T-cell (primary cell): ENCODE results near the gene DMKN. TPM values are rescaled to one million over a fixed set of nuclear protein-coding genes. Genes with fewer than 3 reads are reported as not detected.

ENCODE experiments used
- ATAC-seq, 4 experiments: fragments of 200-7000 bp in 3 of 4; fragments of 150-1000 bp in 1 of 4; cut with Tn5 transposase; replicated peaks in 1 of 4; 1 replicate in 3 of 4; 2 replicates in 1 of 4; pipeline ENCODE4 v1.10.0; 2021; ENCODE audit warnings: moderate library complexity in 3 of 4, mild to moderate bottlenecking in 2 of 4, moderate number of reproducible peaks in 1 of 4
- CTCF ChIA-PET, 2 donors: fragments of 300-600 bp; sonication (Branson Sonifier 250); formaldehyde crosslinking; loops; one replicate each; lab custom pipeline; 2022; ENCODE audit warnings: antibody characterized with exemption in 2 of 2; lab: Charles Lee
- POLR2A ChIA-PET, 2 donors: fragments of 300-600 bp; sonication (Branson Sonifier 250); formaldehyde crosslinking; loops; one replicate each; lab custom pipeline; 2022; ENCODE audit warnings: antibody characterized with exemption in 2 of 2; lab: Charles Lee
- DNase-seq, 35 experiments: peaks; one replicate each; pipeline versions ENCODE4 v3.0.0 to v3.0.0-alpha.2; 2013 to 2023
- H3K27ac ChIP-seq: one replicate; pipeline ENCODE4 v1.5.1; 2013; ENCODE audit warnings: low read length
- H3K27me3 ChIP-seq, 2 experiments: replicated peaks in 1 of 2; 1 replicate in 1 of 2; 2 replicates in 1 of 2; pipeline versions ENCODE4 v1.6.1 to v1.7.0; 2013; ENCODE audit warnings: low read length in 1 of 2, mixed read lengths in 1 of 2; ENCODE audit not compliant: control insufficient read depth in 2 of 2, insufficient read depth in 2 of 2; ENCODE audit errors: extremely low read depth in 1 of 2
- H3K36me3 ChIP-seq, 2 donors: 1 replicate in 1 of 2; 2 replicates in 1 of 2; pipeline versions ENCODE4 v1.6.1 to v1.7.0; 2013; ENCODE audit warnings: low read length in 1 of 2; ENCODE audit not compliant: control insufficient read depth in 2 of 2, insufficient read depth in 1 of 2; ENCODE audit errors: extremely low read depth in 1 of 2
- H3K4me1 ChIP-seq, 2 experiments: 1 replicate in 1 of 2; 2 replicates in 1 of 2; pipeline versions ENCODE4 v1.6.1 to v1.7.0; 2013; ENCODE audit warnings: low read length in 2 of 2, mixed read lengths in 1 of 2; ENCODE audit not compliant: insufficient read depth in 2 of 2, control insufficient read depth in 1 of 2; ENCODE audit errors: extremely low read depth in 1 of 2
- H3K4me3 ChIP-seq, 2 donors: 1 replicate in 1 of 2; 2 replicates in 1 of 2; pipeline versions ENCODE4 v1.5.1 to v1.7.0; 2013; ENCODE audit warnings: mild to moderate bottlenecking in 2 of 2, low read length in 1 of 2, moderate library complexity in 1 of 2; ENCODE audit not compliant: control insufficient read depth in 1 of 2; ENCODE audit errors: extremely low read depth in 1 of 2
- H3K9me3 ChIP-seq: 2 replicates; pipeline ENCODE4 v1.7.0; 2013
- H3K27ac Mint-ChIP-seq, 2 donors: one replicate each; pipeline ENCODE4 v1.8.0; 2020 to 2021; ENCODE audit warnings: mild to moderate bottlenecking in 2 of 2, mixed read lengths in 2 of 2
- H3K27me3 Mint-ChIP-seq, 2 donors: one replicate each; pipeline ENCODE4 v1.8.0; 2021 to 2022; ENCODE audit warnings: mixed read lengths in 2 of 2
- H3K36me3 Mint-ChIP-seq: one replicate; pipeline ENCODE4 v1.8.0; 2021; ENCODE audit warnings: mixed read lengths
- H3K4me1 Mint-ChIP-seq, 3 donors: one replicate each; pipeline ENCODE4 v1.8.0; 2020 to 2022; ENCODE audit warnings: mixed read lengths in 3 of 3, mild to moderate bottlenecking in 1 of 3
- H3K4me3 Mint-ChIP-seq, 3 donors: one replicate each; pipeline ENCODE4 v1.8.0; 2020 to 2022; ENCODE audit warnings: mild to moderate bottlenecking in 3 of 3, mixed read lengths in 3 of 3, moderate library complexity in 3 of 3
- H3K9me3 Mint-ChIP-seq, 3 donors: one replicate each; pipeline ENCODE4 v1.8.0; 2020 to 2022; ENCODE audit warnings: mixed read lengths in 3 of 3
- WGBS: methylation state at CpG from one replicate; pipeline ENCODE4 v1.1.5; 2013; ENCODE audit warnings: missing lambda C conversion rate; ENCODE audit not compliant: insufficient coverage; 5-methylcytosine and 5-hydroxymethylcytosine counted together
- total RNA-seq, 35 experiments: library from RNA in 6 of 35; stranded (reverse) in 6 of 35; fragments of 120-200 nt in 1 of 35; gene quantifications; one replicate each; pipeline versions ENCODE4 v1.2.1 to v1.2.4 and lab custom pipeline; 2013 to 2026

The DMKN gene
- total RNA-seq, 5 donors from 2014 or later (not counting 1 experiment from before 2014, with no cell fraction given), result 1.8 to 2.3 (median 2.1) TPM; not detected in 1

DNA sequence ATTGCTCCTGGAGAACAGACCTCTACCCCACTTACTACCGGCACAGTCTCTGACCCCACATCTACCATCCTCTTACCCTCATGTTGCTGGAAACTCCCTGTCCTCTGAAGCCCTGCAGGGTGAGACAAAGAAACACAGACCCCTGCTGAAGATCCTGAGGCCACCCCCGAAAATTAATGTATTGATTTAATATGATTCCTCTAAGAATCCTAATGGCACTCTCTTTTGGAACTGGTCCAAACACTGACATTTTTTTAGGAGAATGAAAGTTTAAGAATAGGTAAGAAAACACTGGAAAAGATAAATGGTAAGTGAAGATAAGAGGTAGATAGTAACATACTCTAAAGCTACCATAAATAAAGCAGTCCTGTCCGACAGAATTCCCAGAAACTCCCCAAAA lies 5.3 kb downstream of the DMKN start:
- peaks cover 15 to 20% (median 17%) of the 10 kb centered on the region in 3 donors for H3K4me1 Mint-ChIP-seq
- no peak overlapping the region for H3K4me3 Mint-ChIP-seq
- no peak overlapping the region for H3K27ac ChIP-seq
- DNase-seq (no peak), ATAC-seq (no peak)
- H3K27me3 ChIP-seq, result peaks cover 2 to 56% of the 10 kb centered on the region in 2 experiments
- peaks cover 0 to 22% of the 10 kb centered on the region in 2 experiments for H3K4me1 ChIP-seq
- no peaks in the 10 kb centered on the region for H3K36me3 ChIP-seq
- POLR2A ChIA-PET, result no interaction called here
- peaks cover 26 to 54% of the 10 kb centered on the region in 2 donors for H3K27me3 Mint-ChIP-seq
- no peak overlapping the region for H3K27ac Mint-ChIP-seq
- no peaks in the 10 kb centered on the region for H3K9me3 ChIP-seq
- H3K4me3 ChIP-seq, result no peak overlapping the region
- 71% methylated on average over 1 of the region's 3 CpGs for WGBS
- no peaks in the 10 kb centered on the region for H3K36me3 Mint-ChIP-seq
- H3K9me3 Mint-ChIP-seq, result no peaks in the 10 kb centered on the region
- CTCF ChIA-PET, result interaction anchor here in 1 of 2 donors (0.6 kb wide), 1 partner anchor 78 kb away, joined by 10 read pairs; no protein-coding TSS in a partner anchor

DNA sequence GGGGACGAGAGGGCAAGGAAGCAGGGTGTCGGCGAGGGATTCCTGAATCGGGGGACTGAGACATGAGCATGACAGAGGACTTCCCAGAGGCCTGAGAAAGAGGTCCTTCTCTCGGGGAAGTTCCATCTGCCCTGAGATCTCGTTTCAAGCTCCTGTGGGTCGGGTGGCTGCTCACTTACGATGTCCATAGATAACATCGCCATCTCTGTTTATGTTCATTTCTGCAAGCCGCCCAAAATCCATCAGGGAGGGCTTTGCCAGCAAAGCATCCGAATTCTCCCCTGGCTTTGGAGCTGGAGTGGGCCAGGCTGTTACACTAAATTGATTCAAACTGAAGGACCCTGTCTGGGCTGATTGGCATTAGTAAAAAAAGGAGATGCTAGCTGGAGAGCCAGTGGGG lies 5.9 kb downstream of the DMKN start:
- CTCF ChIA-PET, result interaction anchor here in 1 of 2 donors (0.6 kb wide), 1 partner anchor 459 kb away, joined by 3 read pairs; no protein-coding TSS in a partner anchor
- H3K36me3 Mint-ChIP-seq, result no peaks in the 10 kb centered on the region
- H3K27ac ChIP-seq, result no peak overlapping the region
- no peak overlapping the region for H3K4me3 Mint-ChIP-seq
- POLR2A ChIA-PET, result no interaction called here
- H3K4me1 ChIP-seq, result peaks cover 0 to 22% of the 10 kb centered on the region in 2 experiments
- H3K36me3 ChIP-seq, result no peaks in the 10 kb centered on the region
- H3K27me3 Mint-ChIP-seq, result peaks cover 26 to 49% of the 10 kb centered on the region in 2 donors
- H3K4me3 ChIP-seq, result no peak overlapping the region
- H3K9me3 ChIP-seq, result no peaks in the 10 kb centered on the region
- DNase-seq (no peak), ATAC-seq (no peak)
- no peak overlapping the region for H3K27ac Mint-ChIP-seq
- H3K4me1 Mint-ChIP-seq, result peaks cover 15 to 20% (median 17%) of the 10 kb centered on the region in 3 donors
- peaks cover 2 to 54% of the 10 kb centered on the region in 2 experiments for H3K27me3 ChIP-seq
- no peaks in the 10 kb centered on the region for H3K9me3 Mint-ChIP-seq
- 86% methylated on average over 9 of the region's 11 CpGs for WGBS

GRCh38 chr19:35506011-35506410 lies 7.4 kb downstream of the DMKN start:
- Mint-ChIP-seq H3K36me3 (no peaks in the 10 kb centered on the region), H3K4me3 (no peak overlapping the region), H3K27me3 (peaks cover 18 to 42% of the 10 kb centered on the region in 2 donors), H3K9me3 (no peaks in the 10 kb centered on the region), H3K4me1 (peaks cover 15 to 24% (median 17%) of the 10 kb centered on the region in 3 donors), H3K27ac (no peak overlapping the region)
- Histone ChIP-seq H3K27ac (no peak overlapping the region), H3K27me3 (peaks cover 2 to 51% of the 10 kb centered on the region in 2 experiments), H3K9me3 (no peaks in the 10 kb centered on the region), H3K4me1 (peaks cover 0 to 22% of the 10 kb centered on the region in 2 experiments), H3K4me3 (no peak overlapping the region), H3K36me3 (no peaks in the 10 kb centered on the region)
- ChIA-PET POLR2A (interaction anchor here in 1 of 2 donors (0.5 kb wide), 1 partner anchor 123 kb away, joined by 3 read pairs; no protein-coding TSS in a partner anchor), CTCF (no interaction called here)
- 94% methylated on average over 2 of the region's 7 CpGs for WGBS
- no peak for DNase-seq
- no peak for ATAC-seq

GRCh38 chr19:35502751-35503150 lies 10.7 kb downstream of the DMKN start:
- no CpG with 5 or more reads among the region's 4 CpGs for WGBS
- ATAC-seq, result no peak

GRCh38 chr19:35501684-35502083 lies 11.8 kb downstream of the DMKN start:
- peaks cover 13 to 19% of the 10 kb centered on the region in 2 donors for H3K27me3 Mint-ChIP-seq
- peaks cover 0 to 4% (median 0%) of the 10 kb centered on the region in 3 donors for H3K4me1 Mint-ChIP-seq
- CTCF ChIA-PET, result no interaction called here
- POLR2A ChIA-PET, result no interaction called here
- H3K4me3 Mint-ChIP-seq, result no peak overlapping the region
- Histone ChIP-seq H3K9me3 (no peaks in the 10 kb centered on the region), H3K4me1 (no peaks in the 10 kb centered on the region), H3K4me3 (no peak overlapping the region), H3K27ac (no peak overlapping the region), H3K27me3 (peaks cover 0 to 27% of the 10 kb centered on the region in 2 experiments), H3K36me3 (no peaks in the 10 kb centered on the region)
- H3K9me3 Mint-ChIP-seq, result no peaks in the 10 kb centered on the region
- 93% methylated on average over 7 of the region's 15 CpGs for WGBS
- DNase-seq (no peak), ATAC-seq (no peak)
- no peaks in the 10 kb centered on the region for H3K36me3 Mint-ChIP-seq
- no peak overlapping the region for H3K27ac Mint-ChIP-seq

More at GRCh38 chr19:35502751-35503150, 10.7 kb downstream of the DMKN start:
- no peaks in the 10 kb centered on the region for H3K4me1 ChIP-seq
- no peak overlapping the region for H3K4me3 Mint-ChIP-seq
- H3K27ac ChIP-seq, result no peak overlapping the region
- ChIA-PET POLR2A (interaction anchor here in 1 of 2 donors (0.7 kb wide), 1 partner anchor 138 kb away, joined by 6 read pairs; no protein-coding TSS in a partner anchor), CTCF (no interaction called here)
- H3K36me3 ChIP-seq, result no peaks in the 10 kb centered on the region
- peaks cover 20 to 27% of the 10 kb centered on the region in 2 donors for H3K27me3 Mint-ChIP-seq
- H3K27ac Mint-ChIP-seq, result no peak overlapping the region
- H3K9me3 ChIP-seq, result no peaks in the 10 kb centered on the region
- DNase-seq, result no peak
- no peaks in the 10 kb centered on the region for H3K36me3 Mint-ChIP-seq
- peaks cover 0 to 4% (median 0%) of the 10 kb centered on the region in 3 donors for H3K4me1 Mint-ChIP-seq
- no peak overlapping the region for H3K4me3 ChIP-seq
- H3K9me3 Mint-ChIP-seq, result no peaks in the 10 kb centered on the region
- H3K27me3 ChIP-seq, result peaks cover 0 to 33% of the 10 kb centered on the region in 2 experiments

DNA sequence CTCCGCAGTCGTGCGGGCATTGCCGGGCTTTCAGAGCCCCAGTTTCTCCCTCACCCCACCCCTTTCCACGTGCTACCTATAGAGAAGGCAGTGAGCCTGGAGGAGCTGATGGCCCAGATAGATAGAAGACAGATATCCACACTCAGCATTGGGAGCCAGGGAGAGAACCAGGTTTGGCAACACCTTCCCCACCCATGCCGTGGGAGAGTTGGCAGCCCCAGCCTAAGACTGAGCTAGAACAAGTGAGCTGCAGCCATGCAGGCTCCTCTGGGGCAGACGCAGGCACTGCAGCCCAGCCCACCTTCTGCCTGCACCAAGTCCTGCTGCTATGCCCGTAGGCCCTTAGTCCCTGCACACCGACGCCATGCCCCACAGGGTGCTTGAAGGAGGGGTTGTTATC lies 12.8 kb downstream of the DMKN start:
- Mint-ChIP-seq H3K4me1 (peaks cover 0 to 4% (median 0%) of the 10 kb centered on the region in 3 donors), H3K4me3 (no peak overlapping the region), H3K27ac (no peak overlapping the region), H3K36me3 (no peaks in the 10 kb centered on the region), H3K27me3 (peaks cover 13 to 17% of the 10 kb centered on the region in 2 donors), H3K9me3 (no peaks in the 10 kb centered on the region)
- WGBS, result 85% methylated on average over 4 of the region's 10 CpGs
- no peak for DNase-seq
- no peak for ATAC-seq
- ChIA-PET CTCF (no interaction called here), POLR2A (no interaction called here)
- H3K4me1 ChIP-seq, result peaks cover 0 to under 1% of the 10 kb centered on the region in 2 experiments
- no peaks in the 10 kb centered on the region for H3K9me3 ChIP-seq
- H3K36me3 ChIP-seq, result no peaks in the 10 kb centered on the region
- peaks cover 0 to 24% of the 10 kb centered on the region in 2 experiments for H3K27me3 ChIP-seq
- no peak overlapping the region for H3K4me3 ChIP-seq
- H3K27ac ChIP-seq, result no peak overlapping the region
